ENCODE measurements around the gene SPPL2C.

DNA sequence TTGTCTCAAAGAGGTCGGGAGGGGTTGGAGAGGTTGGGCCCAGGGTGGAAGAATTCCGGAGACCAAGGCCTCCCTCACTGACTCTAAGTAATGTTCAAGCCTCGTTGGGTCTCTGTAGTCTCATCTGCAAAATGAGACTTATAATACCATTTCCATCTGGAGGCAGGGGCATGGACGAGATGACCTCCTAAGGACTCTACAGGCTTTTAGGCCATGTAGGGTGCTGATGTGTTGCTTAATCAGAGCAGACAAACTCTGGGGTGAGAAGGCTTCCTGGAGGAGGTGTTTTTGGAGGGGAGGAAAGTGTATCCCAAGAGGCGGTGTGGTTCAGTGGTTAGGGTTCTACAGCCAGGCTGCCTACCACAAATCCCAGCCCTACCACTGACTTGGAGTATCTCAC, 3.1 kb downstream of the SPPL2C start:
- TF ChIP-seq, protein P1, sequence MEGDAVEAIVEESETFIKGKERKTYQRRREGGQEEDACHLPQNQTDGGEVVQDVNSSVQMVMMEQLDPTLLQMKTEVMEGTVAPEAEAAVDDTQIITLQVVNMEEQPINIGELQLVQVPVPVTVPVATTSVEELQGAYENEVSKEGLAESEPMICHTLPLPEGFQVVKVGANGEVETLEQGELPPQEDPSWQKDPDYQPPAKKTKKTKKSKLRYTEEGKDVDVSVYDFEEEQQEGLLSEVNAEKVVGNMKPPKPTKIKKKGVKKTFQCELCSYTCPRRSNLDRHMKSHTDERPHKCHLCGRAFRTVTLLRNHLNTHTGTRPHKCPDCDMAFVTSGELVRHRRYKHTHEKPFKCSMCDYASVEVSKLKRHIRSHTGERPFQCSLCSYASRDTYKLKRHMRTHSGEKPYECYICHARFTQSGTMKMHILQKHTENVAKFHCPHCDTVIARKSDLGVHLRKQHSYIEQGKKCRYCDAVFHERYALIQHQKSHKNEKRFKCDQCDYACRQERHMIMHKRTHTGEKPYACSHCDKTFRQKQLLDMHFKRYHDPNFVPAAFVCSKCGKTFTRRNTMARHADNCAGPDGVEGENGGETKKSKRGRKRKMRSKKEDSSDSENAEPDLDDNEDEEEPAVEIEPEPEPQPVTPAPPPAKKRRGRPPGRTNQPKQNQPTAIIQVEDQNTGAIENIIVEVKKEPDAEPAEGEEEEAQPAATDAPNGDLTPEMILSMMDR (IDR thresholded peaks at IDR 0.05) = no peak
- no peak for TF ChIP-seq POLR2A (IDR thresholded peaks at IDR 0.05)
